Ramos (cell line): ENCODE data around the gene ARID5A.

ENCODE experiments used
- in situ Hi-C: fragments of 300-500 bp; cut with MboI; formaldehyde crosslinking; loops from one replicate; pipeline ENCODE4 v1.14.3; 2022; ENCODE audit warnings: low sequenced_read_pairs; ENCODE audit not compliant: unreplicated experiment

Gene ARID5A

DNA sequence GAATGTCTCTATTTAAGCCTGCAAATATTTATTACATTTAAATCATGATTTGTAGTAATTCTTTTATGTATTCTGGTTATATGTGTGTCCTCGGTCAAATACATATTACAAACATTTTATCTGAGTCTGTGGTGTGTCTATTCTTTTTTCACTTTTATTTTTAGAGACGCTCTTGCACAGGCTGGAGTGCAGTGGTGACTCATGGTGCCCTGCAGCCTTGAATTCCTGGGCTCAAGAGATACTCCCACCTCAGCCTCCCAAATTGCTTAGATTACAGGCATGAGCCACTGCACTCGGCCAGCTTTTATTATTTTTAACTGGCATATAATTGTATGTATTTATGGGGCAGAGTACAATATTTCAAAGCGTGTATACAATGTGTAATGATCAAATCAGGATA lies 47.5 kb downstream of the ARID5A start:
- in situ Hi-C loops, result no loop called here

DNA sequence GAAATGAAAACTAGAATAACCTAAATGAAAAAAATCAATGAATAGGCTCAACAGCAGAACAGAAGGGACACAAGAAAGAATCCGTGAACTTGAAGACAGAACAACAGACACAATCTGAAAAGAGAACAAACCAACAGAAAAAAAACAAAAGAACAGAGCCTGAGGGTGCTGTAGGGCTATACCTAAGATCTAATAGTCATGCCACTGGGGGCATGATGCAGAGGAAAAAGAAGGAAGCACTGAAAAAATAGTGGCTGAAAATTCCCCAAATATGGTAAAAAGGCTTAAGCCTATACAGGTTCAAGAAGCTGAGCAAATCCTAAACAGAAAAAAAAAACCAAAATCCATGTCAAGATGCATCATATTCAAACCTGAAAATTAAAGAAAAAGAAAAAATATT lies 51.3 kb downstream of the ARID5A start:
- in situ Hi-C loops, result no loop called here

DNA sequence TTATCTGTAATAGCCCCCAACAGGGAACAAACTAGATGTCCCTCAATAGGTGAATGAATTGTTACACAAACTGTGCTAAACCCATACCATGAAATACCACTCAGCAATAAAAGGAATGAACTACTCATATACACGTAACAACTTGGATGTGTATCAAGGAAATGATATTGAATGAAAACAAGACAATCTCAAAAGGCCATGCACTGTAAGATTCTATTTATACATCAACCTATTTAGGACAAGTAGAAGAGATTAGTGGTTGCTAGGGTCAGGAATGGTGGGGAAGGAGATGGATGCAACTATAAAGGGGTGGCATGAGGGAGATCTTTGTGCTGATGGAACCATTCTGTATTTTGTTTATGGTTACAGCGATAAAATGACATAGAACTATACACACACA lies 54.5 kb downstream of the ARID5A start:
- in situ Hi-C loops, result no loop called here

DNA sequence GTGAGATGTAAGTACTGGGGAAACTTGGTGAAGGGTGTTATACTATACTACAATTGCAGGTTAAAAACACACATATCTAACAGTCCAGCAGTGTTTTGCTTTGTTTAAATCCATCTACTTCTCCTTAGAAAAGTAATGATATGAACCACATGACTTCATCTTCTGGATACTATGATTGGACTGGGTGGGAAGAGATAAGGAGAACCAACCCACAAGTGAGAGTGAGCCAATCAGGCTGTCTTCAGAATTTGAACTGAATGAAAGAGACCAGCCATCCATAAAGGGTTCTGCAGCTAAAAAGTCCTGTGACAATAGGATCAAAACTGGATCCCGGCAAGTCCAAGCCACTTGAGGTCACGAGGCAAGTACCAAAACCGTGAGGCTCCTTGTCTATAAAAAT lies 54.9 kb downstream of the ARID5A start:
- in situ Hi-C loops, result no loop called here

DNA sequence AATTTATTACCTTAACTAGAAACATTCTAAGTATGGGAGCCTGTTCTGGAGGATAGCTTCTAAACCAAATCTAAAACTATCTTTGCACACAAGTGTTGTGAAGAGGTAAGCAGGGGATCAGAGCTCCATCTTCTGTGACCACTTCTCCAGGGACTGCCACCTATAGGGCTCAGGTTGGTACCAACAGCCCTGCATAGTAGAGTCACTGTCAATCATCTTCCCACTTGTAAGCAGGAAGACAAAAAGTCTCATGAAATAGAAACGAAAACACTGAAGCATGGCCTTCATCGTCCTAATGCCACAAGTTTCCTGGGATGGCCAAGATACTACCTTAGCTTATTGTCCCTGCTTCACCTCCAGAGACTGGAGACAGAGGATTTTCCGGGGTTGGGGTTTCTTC lies 57.7 kb downstream of the ARID5A start:
- in situ Hi-C loops, result no loop called here

DNA sequence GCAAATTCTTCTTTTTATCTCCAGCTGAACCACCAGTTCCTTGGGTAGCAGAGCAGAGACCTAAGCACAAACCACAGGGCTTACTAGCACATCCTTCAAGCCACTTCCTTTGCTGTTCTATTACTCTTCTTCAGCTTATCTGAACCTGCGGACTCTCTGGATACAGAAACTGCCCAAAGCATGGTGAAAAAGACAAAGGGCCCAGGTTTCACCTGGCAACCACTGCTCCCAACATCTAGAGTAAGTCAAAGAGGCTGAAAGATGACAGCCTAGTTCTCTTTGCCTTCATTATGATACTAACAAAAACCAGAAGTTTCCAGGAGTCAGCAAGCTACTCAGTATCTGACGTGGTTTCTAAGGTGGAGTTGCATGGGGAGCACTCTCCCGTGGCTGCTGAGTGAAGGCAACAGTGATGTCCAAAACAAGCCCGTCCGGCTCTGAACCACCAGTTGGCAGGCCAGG lies 58.2 kb downstream of the ARID5A start:
- in situ Hi-C loops, result no loop called here

DNA sequence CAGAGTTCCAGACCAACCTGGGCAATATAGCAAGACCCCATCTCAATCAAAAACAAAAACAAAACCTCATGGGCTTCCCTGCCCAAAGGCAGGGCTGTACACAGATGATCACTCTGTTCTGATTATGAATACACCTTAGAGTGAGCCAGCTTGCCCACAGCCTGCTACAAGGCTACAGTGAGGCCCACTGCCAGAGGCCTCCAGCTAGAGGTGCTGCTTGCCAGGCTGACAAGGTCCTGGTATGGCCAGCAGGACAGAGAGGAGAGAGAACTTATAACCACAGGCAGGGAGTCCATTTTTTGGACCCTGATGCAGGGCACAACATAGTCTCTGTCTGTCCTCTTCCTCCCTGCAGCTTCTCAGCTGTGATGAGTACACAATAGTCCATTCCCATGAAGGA lies 60.0 kb downstream of the ARID5A start:
- in situ Hi-C loops, result no loop called here

DNA sequence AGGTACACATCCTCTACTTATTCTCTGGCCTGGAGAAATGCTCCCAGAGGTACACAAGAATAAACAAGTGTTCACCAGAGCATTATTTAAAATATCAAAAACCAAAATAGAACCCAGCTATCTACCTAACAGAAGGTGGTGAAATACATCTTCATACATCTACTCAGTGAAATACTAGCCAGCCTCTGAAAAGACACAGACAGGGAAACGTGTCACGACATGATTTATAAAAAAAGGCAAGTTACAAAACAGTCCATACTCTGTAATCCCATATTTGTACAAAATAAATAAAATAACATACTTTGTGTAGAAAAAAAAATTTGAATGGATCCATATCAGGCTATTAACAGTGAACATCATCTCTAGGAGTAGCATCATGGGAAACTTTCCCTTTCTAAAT lies 63.4 kb downstream of the ARID5A start:
- in situ Hi-C loops, result no loop called here

DNA sequence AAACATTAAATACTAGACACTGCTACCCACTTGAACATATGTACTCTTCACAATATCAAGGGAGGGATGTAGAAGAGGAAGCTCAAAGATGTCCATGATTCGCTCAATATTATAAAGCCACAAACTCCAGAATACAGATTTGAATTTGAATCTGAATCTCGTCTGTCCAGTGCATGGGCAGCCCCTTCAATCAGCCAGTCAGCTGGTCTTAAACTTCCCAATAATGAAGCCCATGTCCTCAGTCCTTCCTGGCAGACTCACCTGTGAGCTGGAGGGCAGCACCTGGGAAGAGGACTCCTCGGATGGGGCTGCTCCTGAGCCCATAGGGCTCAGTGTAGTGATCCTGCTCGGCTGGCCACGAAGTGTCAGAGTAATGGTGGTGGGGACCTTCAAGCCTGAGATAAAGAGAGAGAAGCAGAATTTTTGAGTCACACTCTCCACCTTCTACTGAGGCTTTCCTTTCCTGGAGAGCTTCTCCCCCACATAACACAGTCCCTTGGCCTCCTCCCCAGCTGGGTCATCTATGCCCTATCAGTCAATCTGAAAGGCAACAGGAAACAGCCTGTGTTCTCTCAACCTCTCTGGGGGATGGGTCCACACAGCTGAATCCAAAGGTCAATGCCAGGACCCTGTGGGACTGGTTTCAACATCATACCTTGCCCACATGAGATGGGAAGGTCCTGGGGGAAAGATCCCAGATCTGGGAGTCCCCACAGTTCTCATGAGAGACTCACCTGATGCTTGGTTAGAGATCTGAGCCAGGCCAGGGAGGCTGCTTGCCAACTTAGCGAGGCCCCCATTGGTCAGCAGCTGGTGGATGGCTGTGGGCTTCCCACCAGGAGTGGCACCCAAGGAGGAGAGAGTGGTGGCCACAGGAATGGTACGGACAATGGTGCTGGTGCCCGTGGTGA lies 65.1 kb downstream of the ARID5A start:
- in situ Hi-C loops, result no loop called here
